ENCODE data around the gene MAP3K7CL. TPM values are rescaled to one million over a fixed set of nuclear protein-coding genes. Genes with fewer than 3 reads are reported as not detected.

MAP3K7CL gene
- total and polyA plus RNA-seq, 2 experiments from 2014 or later: 0.12 TPM; not detected in 1

- H3K27me3 ChIP-seq: no peaks in the 10 kb centered on the region
- no peaks in the 10 kb centered on the region for H3K9me3 ChIP-seq (ENCODE audit: low read depth)
- no peak overlapping the region for H3K4me3 ChIP-seq
- TF ChIP-seq CTCF (IDR thresholded peaks at IDR 0.05; ENCODE audit: low read depth, low read length): no peak
- no peaks in the 10 kb centered on the region for H3K36me3 ChIP-seq
- H3K27ac ChIP-seq: no peak overlapping the region
- no peaks in the 10 kb centered on the region for H3K4me1 ChIP-seq (ENCODE audit: low read depth)
- no peak for DNase-seq (ENCODE audit: low read depth in 1 of 2, low spot score in 1 of 2)
Measured at GRCh38 chr21:29121759-29122158, 8.7 kb upstream of the MAP3K7CL start.

DNA sequence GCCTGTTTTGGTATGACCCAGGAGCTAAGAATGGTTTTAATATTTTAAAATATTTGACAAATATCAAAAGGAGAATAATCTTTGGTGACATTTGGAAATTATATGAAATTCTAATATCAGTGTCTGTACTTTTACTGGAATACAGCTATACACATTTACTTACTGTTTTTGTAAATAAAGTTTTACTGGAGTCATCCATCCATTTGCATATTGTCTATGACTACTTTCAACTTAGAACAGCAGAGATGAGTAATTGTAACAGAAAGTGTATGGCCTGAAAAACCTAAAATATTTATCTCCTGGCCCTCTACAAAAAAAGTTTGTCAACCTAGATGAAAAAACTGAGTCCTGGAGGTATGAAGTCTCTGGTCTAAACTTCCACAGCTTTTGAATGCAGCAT is 5.8 kb upstream of the MAP3K7CL start:
- no peaks in the 10 kb centered on the region for H3K9me3 ChIP-seq (ENCODE audit: low read depth)
- no peaks in the 10 kb centered on the region for H3K36me3 ChIP-seq
- no peak overlapping the region for H3K4me3 ChIP-seq
- DNase-seq (ENCODE audit: low read depth in 1 of 2, low spot score in 1 of 2): no peak
- no peaks in the 10 kb centered on the region for H3K27me3 ChIP-seq
- no peak overlapping the region for H3K27ac ChIP-seq
- TF ChIP-seq CTCF (IDR thresholded peaks at IDR 0.05; ENCODE audit: low read depth, low read length): no peak
- no peaks in the 10 kb centered on the region for H3K4me1 ChIP-seq (ENCODE audit: low read depth)

- Histone ChIP-seq H3K27ac (no peak overlapping the region), H3K36me3 (no peaks in the 10 kb centered on the region), H3K4me3 (no peak overlapping the region), H3K9me3 (ENCODE audit: low read depth) (no peaks in the 10 kb centered on the region), H3K4me1 (ENCODE audit: low read depth) (no peaks in the 10 kb centered on the region), H3K27me3 (no peaks in the 10 kb centered on the region)
- no peak for TF ChIP-seq CTCF (IDR thresholded peaks at IDR 0.05; ENCODE audit: low read depth, low read length)
- DNase-seq (ENCODE audit: low read depth in 1 of 2, low spot score in 1 of 2): no peak
Measured at GRCh38 chr21:29125191-29125590, 5.3 kb upstream of the MAP3K7CL start.

DNA sequence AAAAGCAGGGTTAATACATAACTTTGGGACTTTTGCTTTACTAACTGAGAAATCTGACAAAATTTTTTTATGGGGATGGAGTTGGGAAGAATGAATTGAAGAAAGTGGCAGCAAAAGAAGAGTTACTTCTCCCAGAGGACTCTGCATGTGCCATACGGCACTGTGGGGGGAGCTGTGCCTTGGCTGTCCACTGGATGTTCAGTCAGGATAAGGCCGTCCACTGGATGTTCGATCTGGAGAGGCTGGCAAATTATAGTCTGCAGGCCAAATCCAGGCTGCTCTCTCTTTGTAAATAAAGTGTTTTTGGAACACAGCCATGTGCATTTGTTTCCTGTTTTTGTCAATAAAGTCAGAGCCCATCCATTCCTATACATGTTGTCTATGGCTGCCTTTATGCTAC is 4.5 kb upstream of the MAP3K7CL start:
- TF ChIP-seq CTCF (IDR thresholded peaks at IDR 0.05; ENCODE audit: low read depth, low read length): no peak
- Histone ChIP-seq H3K4me1 (ENCODE audit: low read depth) (no peaks in the 10 kb centered on the region), H3K36me3 (no peaks in the 10 kb centered on the region), H3K4me3 (no peak overlapping the region), H3K9me3 (ENCODE audit: low read depth) (no peaks in the 10 kb centered on the region), H3K27me3 (no peaks in the 10 kb centered on the region), H3K27ac (no peak overlapping the region)
- DNase-seq (ENCODE audit: low read depth in 1 of 2, low spot score in 1 of 2): no peak

DNA sequence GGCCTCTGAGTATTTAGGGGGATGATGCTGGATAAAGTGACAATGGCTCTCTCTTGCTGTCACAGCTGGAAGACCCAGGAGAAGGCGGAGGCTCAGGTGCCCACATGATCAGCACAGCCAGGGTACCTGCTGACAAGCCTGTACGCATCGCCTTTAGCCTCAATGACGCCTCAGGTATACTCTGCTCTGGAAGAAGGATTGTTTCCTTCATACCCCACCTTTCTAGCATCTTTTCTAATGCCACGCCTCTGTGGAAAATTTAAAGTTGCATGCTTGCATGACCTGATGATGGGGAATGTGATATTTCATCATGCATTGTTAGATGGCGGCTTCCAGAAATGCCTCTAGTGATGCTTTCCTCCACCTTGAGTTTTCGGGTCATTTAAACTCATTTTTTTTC is 2.8 kb downstream of the MAP3K7CL start:
- Histone ChIP-seq H3K27ac (no peak overlapping the region), H3K9me3 (ENCODE audit: low read depth) (no peaks in the 10 kb centered on the region), H3K4me3 (no peak overlapping the region), H3K4me1 (ENCODE audit: low read depth) (no peaks in the 10 kb centered on the region), H3K27me3 (no peaks in the 10 kb centered on the region), H3K36me3 (no peaks in the 10 kb centered on the region)
- no peak for DNase-seq (ENCODE audit: low read depth in 1 of 2, low spot score in 1 of 2)
- TF ChIP-seq CTCF (IDR thresholded peaks at IDR 0.05; ENCODE audit: low read depth, low read length): no peak

DNA sequence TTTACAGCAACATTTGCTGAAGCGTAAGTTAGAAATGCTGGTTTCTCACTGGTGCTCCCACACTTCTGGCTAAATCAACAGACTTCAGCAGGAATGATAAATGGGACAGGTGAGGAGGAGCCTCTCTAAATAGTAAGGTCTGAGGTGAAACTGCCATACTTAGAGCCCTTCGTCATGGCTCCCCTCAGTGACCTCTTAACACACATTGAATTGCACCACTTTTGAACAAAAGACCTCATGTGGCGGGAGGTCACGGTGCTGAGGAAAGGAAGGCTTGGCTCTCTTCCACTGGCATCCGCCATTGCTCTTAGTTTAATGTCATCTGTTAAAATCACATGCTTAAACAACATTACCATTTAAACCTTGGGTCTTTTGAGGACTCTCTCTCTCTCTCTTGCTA is 3.4 kb downstream of the MAP3K7CL start:
- no peak for TF ChIP-seq CTCF (IDR thresholded peaks at IDR 0.05; ENCODE audit: low read depth, low read length)

More for the DNA sequence above, 3.4 kb downstream of the MAP3K7CL start:
- Histone ChIP-seq H3K27me3 (no peaks in the 10 kb centered on the region), H3K9me3 (ENCODE audit: low read depth) (no peaks in the 10 kb centered on the region), H3K4me1 (ENCODE audit: low read depth) (no peaks in the 10 kb centered on the region), H3K27ac (no peak overlapping the region), H3K36me3 (no peaks in the 10 kb centered on the region), H3K4me3 (no peak overlapping the region)
- no peak for DNase-seq (ENCODE audit: low read depth in 1 of 2, low spot score in 1 of 2)
